Measurements from ENCODE around the gene NTRK1. TPM values are rescaled to one million over a fixed set of nuclear protein-coding genes. Genes with fewer than 3 reads are reported as not detected.

NTRK1 gene
- total RNA-seq, 2 donors from 2014 or later, result 0.42 to 0.81 TPM

DNA sequence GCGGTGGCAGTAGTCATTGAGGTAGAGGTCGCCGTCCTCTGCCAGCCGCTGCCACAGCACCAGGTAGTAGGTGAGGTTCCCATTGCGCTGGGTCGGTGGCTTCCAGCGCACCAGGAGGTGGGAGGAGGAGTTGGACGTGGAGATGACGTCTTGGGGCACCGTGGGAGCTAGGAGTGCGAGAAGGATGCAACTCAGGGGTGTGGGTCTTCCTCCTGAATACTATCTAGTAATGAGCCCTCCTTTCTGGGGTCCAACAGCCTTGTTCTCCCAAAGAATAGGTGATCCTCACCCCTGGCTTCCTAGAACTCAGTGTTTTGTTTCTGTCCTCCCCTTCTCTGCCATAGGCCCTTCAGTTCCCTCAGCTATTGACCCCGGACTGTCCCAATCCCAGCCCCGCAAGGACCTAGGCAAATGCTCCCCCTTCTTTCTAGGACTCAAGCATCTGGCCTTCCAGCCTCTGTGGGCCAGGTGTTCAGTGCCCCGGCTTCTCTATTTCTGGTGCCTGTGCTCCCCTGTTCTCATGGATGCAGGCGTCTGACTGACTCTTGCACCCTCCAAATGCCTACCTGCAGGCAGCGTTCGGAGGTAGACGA, 14.6 kb upstream of the NTRK1 start:
- DNase-seq (ENCODE audit: low spot score) (no peak), ATAC-seq (ENCODE audit: insufficient number of reproducible peaks, low FRiP score, low read depth) (no peak)
- no peaks in the 10 kb centered on the region for H3K4me1 ChIP-seq (ENCODE audit: control insufficient read depth in 1 of 2, low read depth in 2 of 2)
- H3K4me3 ChIP-seq, result no peak overlapping the region
- no peak overlapping the region for H3K27ac ChIP-seq
- no peaks in the 10 kb centered on the region for H3K9me3 ChIP-seq
- TF ChIP-seq, protein P1, sequence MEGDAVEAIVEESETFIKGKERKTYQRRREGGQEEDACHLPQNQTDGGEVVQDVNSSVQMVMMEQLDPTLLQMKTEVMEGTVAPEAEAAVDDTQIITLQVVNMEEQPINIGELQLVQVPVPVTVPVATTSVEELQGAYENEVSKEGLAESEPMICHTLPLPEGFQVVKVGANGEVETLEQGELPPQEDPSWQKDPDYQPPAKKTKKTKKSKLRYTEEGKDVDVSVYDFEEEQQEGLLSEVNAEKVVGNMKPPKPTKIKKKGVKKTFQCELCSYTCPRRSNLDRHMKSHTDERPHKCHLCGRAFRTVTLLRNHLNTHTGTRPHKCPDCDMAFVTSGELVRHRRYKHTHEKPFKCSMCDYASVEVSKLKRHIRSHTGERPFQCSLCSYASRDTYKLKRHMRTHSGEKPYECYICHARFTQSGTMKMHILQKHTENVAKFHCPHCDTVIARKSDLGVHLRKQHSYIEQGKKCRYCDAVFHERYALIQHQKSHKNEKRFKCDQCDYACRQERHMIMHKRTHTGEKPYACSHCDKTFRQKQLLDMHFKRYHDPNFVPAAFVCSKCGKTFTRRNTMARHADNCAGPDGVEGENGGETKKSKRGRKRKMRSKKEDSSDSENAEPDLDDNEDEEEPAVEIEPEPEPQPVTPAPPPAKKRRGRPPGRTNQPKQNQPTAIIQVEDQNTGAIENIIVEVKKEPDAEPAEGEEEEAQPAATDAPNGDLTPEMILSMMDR (IDR thresholded peaks at IDR 0.05), result no peak
- no peaks in the 10 kb centered on the region for H3K36me3 ChIP-seq
- no peaks in the 10 kb centered on the region for H3K27me3 ChIP-seq (replicated peaks; ENCODE audit: insufficient read depth)

DNA sequence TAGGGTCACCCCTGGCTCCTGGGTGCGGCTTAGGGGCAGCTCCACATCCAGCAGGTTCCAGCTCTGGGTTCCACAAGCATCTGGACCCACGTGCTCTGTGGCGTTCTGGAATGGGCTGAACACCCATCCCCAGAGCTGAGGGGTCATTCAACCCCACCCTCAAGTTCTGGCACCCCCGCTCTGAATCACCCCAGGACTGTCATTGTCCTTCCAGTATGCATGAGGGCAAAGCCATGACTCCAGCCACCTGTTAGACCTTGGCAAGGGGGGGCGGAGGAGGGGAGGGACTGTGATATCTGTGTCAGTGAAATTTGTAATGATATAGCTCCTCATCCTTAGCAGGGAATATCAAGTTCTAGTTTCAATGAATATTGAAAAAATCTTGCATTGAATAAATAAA, 14.0 kb upstream of the NTRK1 start:
- H3K27ac ChIP-seq, result no peak overlapping the region
- H3K9me3 ChIP-seq, result no peaks in the 10 kb centered on the region
- no peak for ATAC-seq (ENCODE audit: insufficient number of reproducible peaks, low FRiP score, low read depth)
- TF ChIP-seq, protein P1 (IDR thresholded peaks at IDR 0.05), result no peak
- no peaks in the 10 kb centered on the region for H3K4me1 ChIP-seq (ENCODE audit: control insufficient read depth in 1 of 2, low read depth in 2 of 2)
- no peak for DNase-seq (ENCODE audit: low spot score)
- H3K4me3 ChIP-seq, result no peak overlapping the region
- H3K27me3 ChIP-seq (replicated peaks; ENCODE audit: insufficient read depth), result no peaks in the 10 kb centered on the region
- H3K36me3 ChIP-seq, result no peaks in the 10 kb centered on the region

DNA sequence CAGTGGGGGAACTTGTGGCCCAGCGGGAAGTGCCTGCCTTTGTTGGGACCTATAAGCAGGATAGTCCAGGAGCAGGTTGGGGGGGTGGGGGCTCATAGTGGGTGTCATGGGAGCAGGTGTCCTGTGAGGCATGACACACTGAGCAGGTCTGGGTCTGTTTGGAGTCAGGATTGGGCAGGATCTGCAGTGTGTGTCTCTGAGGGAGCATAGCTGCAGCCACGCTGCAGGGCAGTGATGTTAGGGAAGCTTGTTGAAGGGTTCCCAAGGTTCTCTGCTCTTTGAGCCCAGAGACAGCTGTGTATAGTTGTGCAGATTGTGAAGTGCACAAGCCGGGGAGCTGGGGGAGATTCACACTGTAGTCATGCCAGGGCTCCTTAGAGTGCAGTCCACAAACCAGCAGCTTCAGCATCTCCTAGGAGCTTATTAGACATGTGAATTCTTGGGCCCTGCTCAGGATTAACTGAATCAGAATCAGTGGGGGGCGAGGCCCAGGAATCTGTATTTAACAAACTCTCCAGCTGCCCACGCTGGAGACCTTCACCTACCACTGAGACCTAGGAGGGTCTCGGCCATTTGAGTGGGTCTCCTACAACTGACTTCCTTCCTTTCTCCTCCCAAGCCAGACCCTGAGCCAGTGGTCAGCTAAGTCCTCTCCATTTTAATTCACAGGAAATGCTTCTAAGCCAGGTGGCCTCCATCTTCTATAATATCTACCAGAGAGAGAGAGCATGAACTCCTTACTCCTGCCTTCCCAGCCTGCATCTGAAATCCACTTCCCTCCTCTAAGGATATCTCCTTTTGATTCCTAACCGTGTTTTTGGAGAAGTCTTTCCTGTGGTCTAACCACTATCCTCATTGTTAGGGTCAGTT, 12.8 kb upstream of the NTRK1 start:
- H3K36me3 ChIP-seq, result no peaks in the 10 kb centered on the region
- ATAC-seq (ENCODE audit: insufficient number of reproducible peaks, low FRiP score, low read depth) (no peak), DNase-seq (ENCODE audit: low spot score) (no peak)
- no peaks in the 10 kb centered on the region for H3K27me3 ChIP-seq (replicated peaks; ENCODE audit: insufficient read depth)
- no peaks in the 10 kb centered on the region for H3K4me1 ChIP-seq (ENCODE audit: control insufficient read depth in 1 of 2, low read depth in 2 of 2)
- H3K9me3 ChIP-seq, result no peaks in the 10 kb centered on the region
- no peak overlapping the region for H3K4me3 ChIP-seq
- TF ChIP-seq, protein P1 (IDR thresholded peaks at IDR 0.05), result no peak
- H3K27ac ChIP-seq, result no peak overlapping the region

DNA sequence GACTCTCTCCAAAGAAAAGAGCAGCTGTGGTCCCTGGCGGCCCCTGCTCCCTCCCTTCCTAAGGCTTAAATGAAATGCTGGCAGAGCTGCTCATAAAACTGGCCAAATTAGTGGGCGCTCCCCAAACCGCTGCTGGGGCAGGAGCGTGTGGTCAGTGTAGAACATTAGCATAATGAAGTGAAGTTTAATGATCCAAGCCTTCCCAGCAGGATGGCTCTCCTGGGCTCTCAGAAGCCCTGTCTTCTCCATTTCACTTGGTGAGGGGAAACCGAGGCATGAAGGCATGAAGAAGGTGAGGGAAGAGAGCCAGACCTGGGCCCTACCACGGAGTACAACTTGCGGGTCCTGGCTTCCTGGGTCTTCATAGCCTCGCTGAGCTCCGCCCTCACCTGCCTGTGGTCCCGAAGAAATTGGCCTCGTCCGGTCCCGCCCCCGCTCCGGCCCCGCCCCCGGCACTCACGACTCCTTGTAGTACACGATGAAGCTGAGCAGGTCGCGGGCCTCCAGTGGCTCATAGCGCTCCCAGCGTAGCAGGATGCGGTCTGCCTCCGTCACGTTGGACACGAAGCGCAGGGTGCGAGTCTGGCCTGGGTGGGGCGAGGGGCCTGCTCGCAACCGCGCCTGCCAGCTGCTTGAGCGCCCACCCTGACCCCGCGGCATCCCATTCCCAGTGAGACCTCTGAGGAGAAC, 12.1 kb upstream of the NTRK1 start:
- Histone ChIP-seq H3K4me1 (ENCODE audit: control insufficient read depth in 1 of 2, low read depth in 2 of 2) (no peaks in the 10 kb centered on the region), H3K9me3 (no peaks in the 10 kb centered on the region), H3K36me3 (no peaks in the 10 kb centered on the region), H3K27ac (no peak overlapping the region), H3K4me3 (no peak overlapping the region), H3K27me3 (replicated peaks; ENCODE audit: insufficient read depth) (no peaks in the 10 kb centered on the region)
- DNase-seq (ENCODE audit: low spot score) (no peak), ATAC-seq (ENCODE audit: insufficient number of reproducible peaks, low FRiP score, low read depth) (no peak)
- TF ChIP-seq, protein P1 (IDR thresholded peaks at IDR 0.05), result no peak

DNA sequence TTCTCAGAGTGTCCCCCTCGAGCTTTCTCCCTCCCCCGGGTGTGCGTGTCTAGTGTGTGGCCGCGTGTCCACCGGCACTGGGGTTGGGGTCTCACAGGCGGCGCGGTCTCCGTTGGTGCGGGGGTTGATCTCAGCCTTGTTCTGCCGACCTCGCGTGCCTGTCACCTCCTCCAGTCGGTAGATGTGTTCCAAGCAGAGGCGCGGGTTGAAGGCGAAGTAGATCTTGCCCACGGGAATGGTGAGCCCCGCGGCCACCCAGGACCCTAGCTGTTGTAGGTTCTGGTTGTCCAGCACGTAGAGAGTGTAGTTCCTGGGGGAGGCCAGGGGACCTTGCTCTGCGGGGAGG, 11.5 kb upstream of the NTRK1 start:
- TF ChIP-seq, protein P1 (IDR thresholded peaks at IDR 0.05), result no peak
- Histone ChIP-seq H3K4me1 (ENCODE audit: control insufficient read depth in 1 of 2, low read depth in 2 of 2) (no peaks in the 10 kb centered on the region), H3K4me3 (no peak overlapping the region), H3K27me3 (replicated peaks; ENCODE audit: insufficient read depth) (no peaks in the 10 kb centered on the region), H3K9me3 (no peaks in the 10 kb centered on the region), H3K27ac (no peak overlapping the region), H3K36me3 (no peaks in the 10 kb centered on the region)
- DNase-seq (ENCODE audit: low spot score), result no peak
- ATAC-seq (ENCODE audit: insufficient number of reproducible peaks, low FRiP score, low read depth), result no peak
